MM.1S (cell line): ENCODE results near the gene METAP1D.

Source experiments
- EZH2 ChIP-seq: fragments of 300-600 bp; sonication (generic); optimal IDR thresholded peaks from 2 replicates; pipeline ENCODE3; 2017; ENCODE audit warnings: low read depth, mild to moderate bottlenecking, antibody characterized with exemption, low read length, mixed read lengths
- EZH2phosphoT487 ChIP-seq: fragments of 300-600 bp; sonication (generic); IDR thresholded peaks from 2 replicates; pipeline ENCODE4 v1.6.1; 2018; ENCODE audit warnings: antibody characterized with exemption, low read length
- TF ChIP-seq, protein P1 (sequence below): fragments of 300-600 bp; sonication (generic); IDR thresholded peaks from 2 replicates; pipeline ENCODE4 v1.5.1; 2016; ENCODE audit warnings: antibody characterized with exemption, low read length, mixed read lengths

DNA sequence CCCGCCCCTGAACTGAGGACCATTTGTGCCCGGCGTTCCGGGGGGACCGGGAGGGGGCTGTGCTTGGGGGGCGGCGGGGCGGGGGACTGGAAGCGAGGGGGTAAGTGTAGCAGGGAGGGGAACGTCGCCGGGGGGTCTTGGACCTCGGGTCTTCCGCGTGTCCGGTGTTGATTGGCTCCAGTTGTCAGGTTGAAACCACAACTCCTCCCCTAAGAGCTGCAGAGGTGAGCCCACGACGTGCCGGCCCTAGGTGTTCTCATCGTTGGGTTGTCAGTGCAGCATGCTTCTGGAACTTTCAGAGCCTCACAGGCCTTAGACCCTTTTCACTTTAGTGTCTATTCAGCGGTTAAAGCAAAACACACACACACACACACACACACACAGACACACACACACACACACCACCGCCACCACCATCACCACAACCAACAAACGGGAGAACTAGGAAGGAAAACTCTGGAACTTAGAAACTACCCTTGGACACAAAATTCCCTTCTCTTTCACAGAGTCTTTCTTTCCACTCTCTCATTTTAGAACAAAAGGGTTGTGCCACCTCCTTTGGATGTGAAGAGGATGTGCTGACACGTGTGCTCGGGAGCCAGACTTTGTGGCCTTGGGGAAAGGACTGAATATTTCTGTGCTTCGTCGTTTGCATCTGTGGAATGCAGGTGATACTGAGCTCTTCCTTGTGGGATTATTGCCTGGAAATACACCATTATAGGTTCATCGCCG is 109.7 kb downstream of the METAP1D start:
- TF ChIP-seq EZH2 (no peak), EZH2phosphoT487 (no peak)
- TF ChIP-seq, protein P1, sequence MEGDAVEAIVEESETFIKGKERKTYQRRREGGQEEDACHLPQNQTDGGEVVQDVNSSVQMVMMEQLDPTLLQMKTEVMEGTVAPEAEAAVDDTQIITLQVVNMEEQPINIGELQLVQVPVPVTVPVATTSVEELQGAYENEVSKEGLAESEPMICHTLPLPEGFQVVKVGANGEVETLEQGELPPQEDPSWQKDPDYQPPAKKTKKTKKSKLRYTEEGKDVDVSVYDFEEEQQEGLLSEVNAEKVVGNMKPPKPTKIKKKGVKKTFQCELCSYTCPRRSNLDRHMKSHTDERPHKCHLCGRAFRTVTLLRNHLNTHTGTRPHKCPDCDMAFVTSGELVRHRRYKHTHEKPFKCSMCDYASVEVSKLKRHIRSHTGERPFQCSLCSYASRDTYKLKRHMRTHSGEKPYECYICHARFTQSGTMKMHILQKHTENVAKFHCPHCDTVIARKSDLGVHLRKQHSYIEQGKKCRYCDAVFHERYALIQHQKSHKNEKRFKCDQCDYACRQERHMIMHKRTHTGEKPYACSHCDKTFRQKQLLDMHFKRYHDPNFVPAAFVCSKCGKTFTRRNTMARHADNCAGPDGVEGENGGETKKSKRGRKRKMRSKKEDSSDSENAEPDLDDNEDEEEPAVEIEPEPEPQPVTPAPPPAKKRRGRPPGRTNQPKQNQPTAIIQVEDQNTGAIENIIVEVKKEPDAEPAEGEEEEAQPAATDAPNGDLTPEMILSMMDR, result no peak
